Fibroblast of skin of back (primary cell): ENCODE results near the gene CTAGE8. TPM values are rescaled to one million over a fixed set of nuclear protein-coding genes. Genes with fewer than 3 reads are reported as not detected.
"Not testable (repeated sequence)": the region's sequence is repeated elsewhere in the genome, so short reads cannot be mapped to it uniquely, and the experiment has no call there.

ENCODE experiments used
- DNase-seq: peaks from one replicate; pipeline ENCODE4 v3.0.0-alpha.2; 2013
- polyA plus RNA-seq, 2 experiments: library from polyadenylated mRNA; unstranded; fragments of 120-200 nt; gene quantifications; one replicate each; pipeline ENCODE4 v1.2.1, GENCODE V29; 2013; ENCODE audit not compliant: insufficient read length in 2 of 2

CTAGE8 gene
- 0.42 TPM for polyA plus RNA-seq (2013, experiment 1 of 2; ENCODE audit: insufficient read length)
- not detected for polyA plus RNA-seq (2013, experiment 2 of 2; ENCODE audit: insufficient read length)

DNA sequence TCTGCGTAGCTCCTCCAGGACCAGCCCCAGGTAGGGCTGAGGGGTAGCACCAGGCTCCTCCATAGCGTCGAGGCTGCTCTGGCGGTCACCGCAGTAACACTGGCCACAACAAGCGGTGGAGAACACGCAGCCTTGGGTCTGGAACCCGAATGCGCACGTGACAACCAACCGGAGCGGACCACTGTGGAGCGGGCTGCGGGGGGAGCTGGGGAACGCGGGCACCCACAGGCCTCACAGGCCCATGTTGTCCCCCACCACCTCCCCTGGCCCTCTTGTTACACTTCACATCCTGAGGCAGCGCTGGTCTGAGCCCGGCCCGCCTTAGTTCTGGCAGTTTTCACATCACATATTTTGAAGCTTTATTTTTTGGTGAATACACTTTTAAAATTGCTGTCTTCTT is at the start of gene CTAGE8:
TSS of gene CTAGE8 (minus strand) at position 101 of the 400 bp plus-strand sequence. CDS start at position 63, 38 bp downstream.
- DNase-seq = not testable (repeated sequence)

- not testable (repeated sequence) for DNase-seq
These were observed 48.4 kb upstream of the CTAGE8 start for GRCh38 chr7:144317537-144317936.

GRCh38 chr7:144311872-144312469 is 42.9 kb upstream of the CTAGE8 start, which contains the start of gene OR2A1:
OR2A1 (plus strand) TSS chr7:144312419; CDS start chr7:144318125, 5,706 bp downstream.
- DNase-seq = not testable (repeated sequence)

- not testable (repeated sequence) for DNase-seq
These were observed 42.1 kb upstream of the CTAGE8 start for GRCh38 chr7:144311218-144311617.

- DNase-seq = not testable (repeated sequence)
These were observed 40.6 kb upstream of the CTAGE8 start for GRCh38 chr7:144309702-144310101.

DNA sequence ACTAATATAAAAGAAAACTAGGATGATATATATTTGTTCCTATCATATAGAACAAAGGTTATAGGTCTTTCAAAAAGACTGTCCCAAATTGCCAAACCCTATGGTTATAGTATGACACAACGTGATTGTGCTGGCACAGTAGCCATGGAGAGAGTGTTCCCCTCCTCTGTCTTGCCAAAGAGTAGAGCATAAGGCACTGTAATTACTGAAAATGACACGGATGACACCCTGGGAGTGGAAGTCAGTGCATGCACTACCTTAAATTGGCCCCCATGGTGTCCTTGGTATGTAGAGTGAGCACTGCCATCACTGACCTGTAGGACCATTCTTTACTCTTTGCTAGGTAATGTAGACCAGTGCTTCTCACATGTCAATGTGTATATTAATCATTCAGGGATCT is 36.1 kb upstream of the CTAGE8 start:
- DNase-seq = not testable (repeated sequence)

GRCh38 chr7:144303607-144304006 is 34.5 kb upstream of the CTAGE8 start:
- not testable (repeated sequence) for DNase-seq

GRCh38 chr7:144302578-144303303 is 33.7 kb upstream of the CTAGE8 start:
- not testable (repeated sequence) for DNase-seq

GRCh38 chr7:144293794-144294499 is 24.9 kb upstream of the CTAGE8 start:
- DNase-seq = not testable (repeated sequence)

- not testable (repeated sequence) for DNase-seq
These were observed 23.5 kb upstream of the CTAGE8 start for GRCh38 chr7:144292384-144293161.

DNA sequence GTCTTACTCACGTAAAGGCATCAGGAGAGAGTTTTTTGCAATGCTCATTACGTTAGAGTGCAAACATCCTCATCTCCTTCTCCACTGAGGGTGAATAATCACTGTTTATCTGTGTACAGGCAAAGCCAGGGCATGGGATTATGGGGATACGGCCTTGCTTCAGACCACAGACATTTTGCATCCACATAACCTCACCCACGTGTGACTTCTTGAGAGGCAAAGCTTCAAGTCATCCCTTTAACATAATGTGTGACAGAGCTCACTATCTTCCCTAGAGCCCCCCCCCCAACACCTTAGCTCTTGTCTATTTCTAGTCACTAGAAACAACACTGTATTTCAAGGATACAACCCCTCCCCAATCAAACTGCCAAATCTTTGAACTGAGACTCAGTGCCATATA is 22.5 kb upstream of the CTAGE8 start:
- DNase-seq = not testable (repeated sequence)

- DNase-seq = not testable (repeated sequence)
These were observed 18.2 kb upstream of the CTAGE8 start for GRCh38 chr7:144287171-144287784.

DNA sequence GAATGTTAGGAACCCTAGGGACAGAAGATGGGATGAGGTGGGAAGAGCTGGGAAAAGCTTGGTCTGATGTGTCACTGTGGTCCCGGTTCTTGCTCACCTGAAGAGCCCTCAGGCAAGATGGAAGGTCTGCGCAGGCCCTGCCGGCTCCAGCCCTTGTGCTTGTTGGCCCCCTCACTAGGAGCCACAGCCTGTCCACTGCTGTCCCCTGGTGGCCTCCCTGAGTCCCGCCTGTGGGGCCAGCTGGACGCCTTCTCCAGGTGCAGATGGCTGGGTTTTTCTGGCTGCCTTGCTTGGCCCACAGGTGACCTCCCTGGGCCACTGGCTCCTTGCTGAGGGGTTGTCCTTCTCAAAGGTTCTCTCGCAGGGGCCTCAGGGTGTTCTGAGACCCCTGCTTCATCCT is 14.6 kb upstream of the CTAGE8 start:
- not testable (repeated sequence) for DNase-seq

DNA sequence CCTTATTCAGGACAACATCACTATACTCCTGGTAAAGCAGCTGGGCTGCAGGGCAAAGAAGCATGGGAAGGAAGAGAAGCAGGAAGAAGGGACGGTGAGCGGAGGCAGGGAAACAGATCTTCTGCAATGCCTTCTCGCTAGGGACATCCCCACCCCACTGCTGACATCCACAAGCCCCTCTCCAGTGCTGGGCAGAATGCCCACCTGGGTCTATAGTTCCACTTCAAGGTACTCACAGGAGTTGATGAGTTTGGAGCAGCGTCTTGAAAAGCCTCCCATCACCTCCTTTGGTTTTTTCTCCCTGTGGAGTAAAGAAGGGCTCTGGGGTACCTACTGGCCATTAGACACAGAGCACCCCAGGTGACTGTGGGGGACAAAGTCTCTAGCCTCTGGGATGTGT is 13.4 kb upstream of the CTAGE8 start:
- not testable (repeated sequence) for DNase-seq

- not testable (repeated sequence) for DNase-seq
These were observed 12.9 kb upstream of the CTAGE8 start for GRCh38 chr7:144281981-144282380.

GRCh38 chr7:144280010-144280409 is 10.9 kb upstream of the CTAGE8 start:
- DNase-seq = not testable (repeated sequence)

DNA sequence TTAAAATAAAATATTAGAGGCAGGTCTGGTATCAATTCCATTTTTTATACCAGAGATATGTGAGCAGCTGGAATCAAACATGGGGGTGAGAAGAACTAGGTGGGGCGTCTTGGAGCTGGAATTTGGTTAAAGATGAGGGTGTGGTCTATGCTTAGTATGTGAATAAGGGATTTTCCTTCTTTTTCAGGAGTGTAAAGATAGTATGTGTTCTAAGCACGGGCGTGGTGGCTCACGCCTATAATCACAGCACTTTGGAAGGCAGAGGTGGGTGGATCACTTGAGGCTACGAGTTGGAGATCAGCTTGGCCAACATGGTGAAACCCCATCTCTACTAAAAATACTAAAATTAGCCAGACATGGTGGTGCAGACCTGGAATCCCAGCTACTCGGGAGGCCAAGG is 6.2 kb upstream of the CTAGE8 start:
- not testable (repeated sequence) for DNase-seq

DNA sequence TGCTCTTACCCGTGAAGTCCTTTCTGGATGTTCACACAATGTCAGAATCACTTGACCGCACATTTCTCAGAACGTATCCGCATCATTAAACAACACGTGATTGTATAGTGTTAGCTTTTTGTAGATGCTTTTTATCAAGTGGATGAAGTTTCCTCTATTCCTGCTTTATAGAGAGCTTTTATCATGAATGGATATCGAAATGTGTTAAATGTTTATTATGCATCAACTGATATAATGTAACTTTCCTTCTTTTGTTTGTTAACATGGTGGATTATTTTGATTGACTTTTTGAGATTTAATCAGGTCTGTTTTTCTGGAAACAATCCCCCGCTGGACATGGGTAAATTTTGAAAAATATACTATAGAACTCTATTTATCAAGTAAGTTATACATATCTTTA is 4.4 kb downstream of the CTAGE8 start, which contains the start of gene OR2A7:
TSS of gene OR2A7 (minus strand) at position 101 of the 400 bp plus-strand sequence. CDS start 5,164 bp downstream, outside the sequence.
- DNase-seq = not testable (repeated sequence)

DNA sequence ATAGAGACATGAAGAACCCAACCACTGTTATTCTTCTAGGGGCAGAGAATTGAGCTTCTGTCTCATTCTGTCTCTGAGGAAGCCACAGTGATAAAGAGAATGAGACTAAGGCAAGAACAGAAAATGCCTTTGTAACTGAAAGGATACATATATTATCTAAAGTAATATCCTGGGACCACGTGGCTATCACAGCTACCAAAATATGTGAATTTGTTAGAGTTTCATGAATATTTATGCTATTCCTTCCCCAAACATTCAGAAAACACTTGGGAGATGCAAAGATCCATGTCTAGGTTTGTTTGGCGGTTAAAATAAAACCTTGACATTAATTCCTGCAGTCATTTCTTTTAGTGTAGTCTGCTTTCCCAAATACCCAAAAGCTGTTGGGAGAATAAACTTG is 7.0 kb downstream of the CTAGE8 start:
- DNase-seq = not testable (repeated sequence)

- DNase-seq = not testable (repeated sequence)
These were observed 10.0 kb downstream of the CTAGE8 start for GRCh38 chr7:144259067-144259466.

GRCh38 chr7:144256112-144256511 is 13.0 kb downstream of the CTAGE8 start:
- no peak for DNase-seq
